IMR-90 (cell line): ENCODE data around the gene TRAT1. TPM values are rescaled to one million over a fixed set of nuclear protein-coding genes. Genes with fewer than 3 reads are reported as not detected.

Experiments
- ATAC-seq: fragments of 200-7000 bp; cut with Tn5 transposase; 2 replicates; pipeline ENCODE4 v1.9.1; 2020; ENCODE audit warnings: low read depth, mild to moderate bottlenecking, moderate library complexity
- BruUV-seq: library from RNA; stranded (reverse); fragments of 400-500 nt; replicated peaks from 2 replicates; lab custom pipeline; 2021; lab: Mats Ljungman, UMichigan
- CTCF ChIA-PET: fragments of 300-600 bp; formaldehyde crosslinking; extraction: SDS; loops from one replicate; lab custom pipeline; 2021; ENCODE audit warnings: antibody characterized with exemption; lab: Yijun Ruan, JAX
- POLR2A ChIA-PET: fragments of 300-600 bp; sonication (Branson Sonifier 250); formaldehyde crosslinking; loops from one replicate; lab custom pipeline; 2022; ENCODE audit warnings: antibody characterized with exemption; ENCODE audit not compliant: unreplicated experiment; lab: Charles Lee
- DNase-seq: peaks from one replicate; pipeline ENCODE4 v3.0.0; 2013
- H2AFZ ChIP-seq: replicated peaks from 2 replicates; pipeline ENCODE3; 2013; ENCODE audit warnings: low read length, mild to moderate bottlenecking; ENCODE audit not compliant: poor library complexity
- H2AK5ac ChIP-seq: 2 replicates; pipeline ENCODE4 v1.6.1; 2013; ENCODE audit warnings: low read depth, low read length, inconsistent platforms
- H2AK9ac ChIP-seq: replicated peaks from 2 replicates; pipeline ENCODE3; 2013; ENCODE audit warnings: mild to moderate bottlenecking, low read depth, low read length, moderate library complexity; ENCODE audit not compliant: poor library complexity
- H2BK120ac ChIP-seq: 2 replicates; pipeline ENCODE4 v1.6.1; 2013; ENCODE audit warnings: low read depth, low read length, inconsistent platforms
- H2BK15ac ChIP-seq: 3 replicates; pipeline ENCODE4 v1.6.1; 2013; ENCODE audit warnings: low read depth, low read length, inconsistent platforms
- H2BK20ac ChIP-seq: 2 replicates; pipeline ENCODE4 v1.6.1; 2013; ENCODE audit warnings: low read depth, mild to moderate bottlenecking, inconsistent platforms, low read length, moderate library complexity
- H2BK5ac ChIP-seq: 2 replicates; pipeline ENCODE4 v1.6.1; 2013; ENCODE audit warnings: mild to moderate bottlenecking, low read depth, low read length, inconsistent platforms; ENCODE audit not compliant: poor library complexity, severe bottlenecking
- H3K14ac ChIP-seq: replicated peaks from 2 replicates; pipeline ENCODE4 v1.6.1; 2013; ENCODE audit warnings: low read depth, low read length, inconsistent platforms
- H3K18ac ChIP-seq: 2 replicates; pipeline ENCODE4 v1.6.1; 2013; ENCODE audit warnings: low read depth, low read length, control low read depth
- H3K23ac ChIP-seq: 2 replicates; pipeline ENCODE4 v1.6.1; 2013; ENCODE audit warnings: low read depth, low read length, inconsistent platforms
- H3K27ac ChIP-seq: 2 replicates; pipeline ENCODE4 v1.5.1; 2013; ENCODE audit warnings: mild to moderate bottlenecking, control low read depth, low read length; ENCODE audit not compliant: insufficient read depth
- H3K27me3 ChIP-seq: 2 replicates; pipeline ENCODE4 v1.6.1; 2013; ENCODE audit warnings: low read length; ENCODE audit not compliant: control insufficient read depth, insufficient read depth
- H3K36me3 ChIP-seq: 2 replicates; pipeline ENCODE4 v1.6.1; 2013; ENCODE audit warnings: low read length, mixed read lengths; ENCODE audit not compliant: control insufficient read depth, insufficient read depth
- H3K4ac ChIP-seq: 2 replicates; pipeline ENCODE4 v1.6.1; 2013; ENCODE audit warnings: low read depth, low read length, inconsistent platforms
- H3K4me1 ChIP-seq: 2 replicates; pipeline ENCODE4 v1.6.1; 2013; ENCODE audit warnings: low read length, mixed read lengths; ENCODE audit not compliant: control insufficient read depth, insufficient read depth
- H3K4me2 ChIP-seq: 2 replicates; pipeline ENCODE4 v1.6.1; 2013; ENCODE audit warnings: low read depth, mild to moderate bottlenecking, control low read depth, low read length, moderate library complexity
- H3K4me3 ChIP-seq: 2 replicates; pipeline ENCODE4 v1.5.1; 2013; ENCODE audit warnings: low read depth, mild to moderate bottlenecking, control low read depth, low read length, moderate library complexity; ENCODE audit not compliant: insufficient read depth
- H3K56ac ChIP-seq: 2 replicates; pipeline ENCODE4 v1.6.1; 2013; ENCODE audit warnings: low read length, inconsistent platforms; ENCODE audit not compliant: insufficient read depth; ENCODE audit errors: extremely low read depth
- H3K79me1 ChIP-seq, 2 experiments: 2 replicates each; pipeline ENCODE4 v1.6.1; 2013; ENCODE audit warnings: low read length in 2 of 2, inconsistent platforms in 1 of 2, low read depth in 1 of 2
- H3K9ac ChIP-seq: 2 replicates; pipeline ENCODE4 v1.6.1; 2013; ENCODE audit warnings: low read depth, low read length, control low read depth
- H3K9me1 ChIP-seq: 2 replicates; pipeline ENCODE4 v1.6.1; 2013; ENCODE audit warnings: low read length, inconsistent platforms; ENCODE audit not compliant: insufficient read depth
- H3K9me3 ChIP-seq: 2 replicates; pipeline ENCODE4 v1.6.1; 2013; ENCODE audit warnings: low read length; ENCODE audit not compliant: control insufficient read depth, insufficient read depth
- H4K20me1 ChIP-seq: 2 replicates; pipeline ENCODE4 v1.6.1; 2013; ENCODE audit warnings: low read length, inconsistent platforms; ENCODE audit not compliant: insufficient read depth
- H4K5ac ChIP-seq: 2 replicates; pipeline ENCODE4 v1.6.1; 2013; ENCODE audit warnings: mild to moderate bottlenecking, low read depth, low read length, control low read depth
- H4K8ac ChIP-seq, 2 experiments: 2 replicates each; pipeline ENCODE4 v1.6.1; 2013; ENCODE audit warnings: low read depth in 2 of 2, low read length in 2 of 2, control low read depth in 1 of 2, inconsistent platforms in 1 of 2
- H4K91ac ChIP-seq: 2 replicates; pipeline ENCODE4 v1.6.1; 2013; ENCODE audit warnings: low read depth, low read length, inconsistent platforms; ENCODE audit not compliant: insufficient read depth
- BHLHE40 ChIP-seq: fragments of 150-350 bp; IDR thresholded peaks from 2 replicates; pipeline ENCODE4 v1.6.1; 2016; ENCODE audit warnings: mild to moderate bottlenecking, low read depth, low read length
- CHD1 ChIP-seq: IDR thresholded peaks from 2 replicates; pipeline ENCODE4 v1.6.1; 2012; ENCODE audit warnings: low read depth, low read length, improper control_type of control experiment
- CTCF ChIP-seq: conservative IDR thresholded peaks from 2 replicates; pipeline ENCODE4 v1.5.1; 2012; ENCODE audit warnings: mild to moderate bottlenecking, low read depth, low read length, improper control_type of control experiment
- MXI1 ChIP-seq: IDR thresholded peaks from 2 replicates; pipeline ENCODE4 v1.6.1; 2012; ENCODE audit warnings: low read depth, mild to moderate bottlenecking, low read length, moderate library complexity, borderline replicate concordance
- POLR2A ChIP-seq: IDR thresholded peaks from 2 replicates; pipeline ENCODE4 v1.6.1; 2012; ENCODE audit warnings: mild to moderate bottlenecking, low read depth, low read length
- RAD21 ChIP-seq: IDR thresholded peaks from 2 replicates; pipeline ENCODE4 v1.6.1; 2012; ENCODE audit warnings: low read length, improper control_type of control experiment
- RCOR1 ChIP-seq: IDR thresholded peaks from 2 replicates; pipeline ENCODE4 v1.6.1; 2012; ENCODE audit warnings: mild to moderate bottlenecking, low read length, improper control_type of control experiment; ENCODE audit not compliant: insufficient replicate concordance
- RFX5 ChIP-seq: IDR thresholded peaks from 2 replicates; pipeline ENCODE4 v1.8.0; 2012; ENCODE audit warnings: low read depth, mild to moderate bottlenecking, low read length, moderate library complexity
- SMC3 ChIP-seq: fragments of 150-350 bp; IDR thresholded peaks from 2 replicates; pipeline ENCODE4 v1.6.1; 2016; ENCODE audit warnings: low read depth, mild to moderate bottlenecking, antibody characterized with exemption, low read length, moderate library complexity
- WGBS, 2 experiments: methylation state at CpG; one replicate each; pipeline versions ENCODE4 v1.1.5 to v1.1.7; 2013; ENCODE audit warnings: missing lambda C conversion rate in 2 of 2; ENCODE audit not compliant: insufficient read length in 1 of 2; ENCODE audit errors: extremely low coverage in 2 of 2; 5-methylcytosine and 5-hydroxymethylcytosine counted together
- dilution Hi-C: fragments of 300-500 bp; cut with HindIII; formaldehyde crosslinking; loops from one replicate; pipeline ENCODE4 v1.14.3; 2018; ENCODE audit warnings: low sequenced_read_pairs; ENCODE audit not compliant: unreplicated experiment
- in situ Hi-C: fragments of 300-500 bp; cut with MboI; formaldehyde crosslinking; loops from 3 replicates; pipeline ENCODE4 v1.14.3; 2019; ENCODE audit warnings: low sequenced_read_pairs, inconsistent platforms, mixed read lengths
- intact Hi-C: fragments of 100-400 bp; cut with micrococcal nuclease; formaldehyde crosslinking; loops from 2 replicates; pipeline ENCODE4 v1.10.0; 2022
- polyA plus RNA-seq, 3 experiments: library from polyadenylated mRNA; depleted of rRNA; stranded (reverse); fragments of >200 nt; gene quantifications; 2 replicates each; pipeline ENCODE4 v1.2.3, GENCODE V29; 2012; ENCODE audit warnings: low replicate concordance in 1 of 3
- total RNA-seq: library from RNA; depleted of rRNA; stranded (reverse); fragments of >200 nt; gene quantifications from 2 replicates; pipeline ENCODE4 v1.2.3, GENCODE V29; 2012
- TF ChIP-seq, protein P1 (sequence below): fragments of 150-350 bp; IDR thresholded peaks from 2 replicates; pipeline ENCODE4 v1.6.1; 2017; ENCODE audit warnings: mild to moderate bottlenecking, antibody characterized with exemption, low read length, low read depth
- TF ChIP-seq, protein P2 (sequence below): fragments of 150-350 bp; IDR thresholded peaks from 2 replicates; pipeline ENCODE4 v1.6.1; 2016; ENCODE audit warnings: low read depth, mild to moderate bottlenecking, low read length, moderate library complexity, borderline replicate concordance

Gene TRAT1
- total and polyA plus RNA-seq, 2 of the 4 experiments (the other 2 are of a cell fraction) = not detected

DNA sequence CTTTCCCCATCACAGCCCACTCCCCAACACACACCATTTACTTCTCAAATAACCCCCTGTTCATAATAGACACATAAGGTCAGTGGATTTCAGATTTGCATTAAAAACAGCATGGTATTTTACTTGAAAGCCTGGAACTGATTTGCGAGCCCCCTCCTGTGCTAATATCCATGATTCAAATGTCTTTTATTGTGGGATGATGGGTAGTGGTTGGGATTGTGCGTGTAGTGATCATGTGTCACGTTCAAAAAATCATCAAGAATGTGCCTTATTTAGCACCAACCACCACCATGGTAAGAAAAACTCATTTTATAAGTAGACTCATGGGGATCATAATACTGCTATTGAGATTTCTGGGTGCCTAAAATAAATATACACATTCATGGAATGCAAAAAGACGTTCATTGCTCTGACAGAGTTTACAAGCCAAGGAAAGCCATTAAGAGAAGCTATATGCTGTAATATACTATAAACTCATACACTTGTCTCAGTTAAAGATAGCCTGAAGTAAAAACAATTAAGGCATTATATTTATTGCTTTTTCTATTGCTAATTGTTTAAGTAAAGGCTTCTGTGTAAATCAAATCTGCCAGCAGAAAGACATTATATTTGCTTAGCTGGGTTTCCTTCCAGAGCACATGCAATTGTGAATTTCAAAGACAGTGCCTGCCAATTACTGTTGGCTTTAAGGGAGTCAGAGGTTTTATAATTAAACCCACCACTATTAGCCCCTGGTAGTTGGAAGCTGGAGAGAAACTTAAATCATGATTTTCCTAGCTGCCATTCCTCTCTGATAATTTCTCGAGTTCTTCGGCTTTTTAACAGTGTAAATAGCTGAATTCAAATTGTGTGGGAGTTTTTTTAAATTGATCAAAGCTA lies 4.0 kb downstream of the TRAT1 start:
- Histone ChIP-seq H2AK5ac (no peak overlapping the region), H3K23ac (no peak overlapping the region), H3K9ac (no peak overlapping the region), H3K56ac (no peak overlapping the region), H3K9me1 (no peaks in the 10 kb centered on the region), H3K4me1 (no peaks in the 10 kb centered on the region), H3K27me3 (no peaks in the 10 kb centered on the region), H2AK9ac (no peak overlapping the region), H4K5ac (no peak overlapping the region), H3K36me3 (no peaks in the 10 kb centered on the region), H4K8ac (no peak overlapping the region), H2BK20ac (no peak overlapping the region), H3K4me3 (no peak overlapping the region), H2AFZ (no peak overlapping the region), H2BK5ac (no peak overlapping the region), H3K9me3 (no peaks in the 10 kb centered on the region), H3K18ac (no peak overlapping the region), H4K91ac (no peak overlapping the region), H3K4ac (no peak overlapping the region), H4K20me1 (no peaks in the 10 kb centered on the region), H3K27ac (no peak overlapping the region), H2BK15ac (no peak overlapping the region), H3K4me2 (no peak overlapping the region), H3K14ac (no peak overlapping the region), H3K79me1 (no peaks in the 10 kb centered on the region), H2BK120ac (no peak overlapping the region)
- TF ChIP-seq BHLHE40 = no peak
- no peak for TF ChIP-seq CHD1
- no peak for TF ChIP-seq RCOR1
- no peak for TF ChIP-seq RFX5
- TF ChIP-seq, protein P1, sequence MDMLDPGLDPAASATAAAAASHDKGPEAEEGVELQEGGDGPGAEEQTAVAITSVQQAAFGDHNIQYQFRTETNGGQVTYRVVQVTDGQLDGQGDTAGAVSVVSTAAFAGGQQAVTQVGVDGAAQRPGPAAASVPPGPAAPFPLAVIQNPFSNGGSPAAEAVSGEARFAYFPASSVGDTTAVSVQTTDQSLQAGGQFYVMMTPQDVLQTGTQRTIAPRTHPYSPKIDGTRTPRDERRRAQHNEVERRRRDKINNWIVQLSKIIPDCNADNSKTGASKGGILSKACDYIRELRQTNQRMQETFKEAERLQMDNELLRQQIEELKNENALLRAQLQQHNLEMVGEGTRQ = no peak
- no peak for TF ChIP-seq MXI1
- no peak for TF ChIP-seq CTCF
- no peak for TF ChIP-seq SMC3
- TF ChIP-seq, protein P2, sequence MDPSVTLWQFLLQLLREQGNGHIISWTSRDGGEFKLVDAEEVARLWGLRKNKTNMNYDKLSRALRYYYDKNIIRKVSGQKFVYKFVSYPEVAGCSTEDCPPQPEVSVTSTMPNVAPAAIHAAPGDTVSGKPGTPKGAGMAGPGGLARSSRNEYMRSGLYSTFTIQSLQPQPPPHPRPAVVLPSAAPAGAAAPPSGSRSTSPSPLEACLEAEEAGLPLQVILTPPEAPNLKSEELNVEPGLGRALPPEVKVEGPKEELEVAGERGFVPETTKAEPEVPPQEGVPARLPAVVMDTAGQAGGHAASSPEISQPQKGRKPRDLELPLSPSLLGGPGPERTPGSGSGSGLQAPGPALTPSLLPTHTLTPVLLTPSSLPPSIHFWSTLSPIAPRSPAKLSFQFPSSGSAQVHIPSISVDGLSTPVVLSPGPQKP = no peak
- no peak for TF ChIP-seq POLR2A
- no peak for TF ChIP-seq RAD21
- ChIA-PET CTCF (no interaction called here), POLR2A (no interaction called here)
- in situ Hi-C loops = no loop called here
- no peak for ATAC-seq
- no peak for DNase-seq
- no TSS peak for BruUV-seq
- WGBS, 2 experiments = no CpG with 5 or more reads among the region's 6 CpGs
- dilution Hi-C loops = no loop called here
- intact Hi-C loops = no loop called here
